ENCODE measurements around the gene SERPINH1. TPM values are rescaled to one million over a fixed set of nuclear protein-coding genes. Genes with fewer than 3 reads are reported as not detected.

SERPINH1 gene
- total RNA-seq, 1 experiment from 2014 or later, result 89.8 TPM

GRCh38 chr11:75598900-75599299 is 36.8 kb downstream of the SERPINH1 start:
- no peak for DNase-seq (ENCODE audit: low read depth, low spot score)
- ChIA-PET POLR2A (no interaction called here), CTCF (interaction anchor here (0.6 to 1.3 kb wide), 2 partner anchors 15 to 866 kb away, joined by 3 read pairs; no protein-coding TSS in a partner anchor)
- in situ Hi-C loops (cut with HindIII; ENCODE audit: low pct_unique_long_range_greater_than_20kb, low sequenced_read_pairs) (no loop called here), intact Hi-C loops (cut with micrococcal nuclease; ENCODE audit: unreplicated experiment) (no loop called here)
- peaks cover 8% of the 10 kb centered on the region for H3K27me3 ChIP-seq (ENCODE audit: control insufficient read depth, insufficient read depth, low read length)
- BruUV-seq (replicated peaks), result no TSS peak
- no peak for TF ChIP-seq POLR2AphosphoS5 (IDR thresholded peaks at IDR 0.05; ENCODE audit: low read depth, low read length)
- TF ChIP-seq SIN3A (IDR thresholded peaks at IDR 0.05; ENCODE audit: borderline replicate concordance, insufficient read depth, low read depth, low read length), result no peak
- TF ChIP-seq TCF7L2 (IDR thresholded peaks at IDR 0.05; ENCODE audit: low read depth, low read length), result no peak
- TF ChIP-seq REST (IDR thresholded peaks at IDR 0.05; ENCODE audit: insufficient read depth in 1 of 2, low read depth in 2 of 2, low read length in 1 of 2), result no peak
- TF ChIP-seq, protein P1, sequence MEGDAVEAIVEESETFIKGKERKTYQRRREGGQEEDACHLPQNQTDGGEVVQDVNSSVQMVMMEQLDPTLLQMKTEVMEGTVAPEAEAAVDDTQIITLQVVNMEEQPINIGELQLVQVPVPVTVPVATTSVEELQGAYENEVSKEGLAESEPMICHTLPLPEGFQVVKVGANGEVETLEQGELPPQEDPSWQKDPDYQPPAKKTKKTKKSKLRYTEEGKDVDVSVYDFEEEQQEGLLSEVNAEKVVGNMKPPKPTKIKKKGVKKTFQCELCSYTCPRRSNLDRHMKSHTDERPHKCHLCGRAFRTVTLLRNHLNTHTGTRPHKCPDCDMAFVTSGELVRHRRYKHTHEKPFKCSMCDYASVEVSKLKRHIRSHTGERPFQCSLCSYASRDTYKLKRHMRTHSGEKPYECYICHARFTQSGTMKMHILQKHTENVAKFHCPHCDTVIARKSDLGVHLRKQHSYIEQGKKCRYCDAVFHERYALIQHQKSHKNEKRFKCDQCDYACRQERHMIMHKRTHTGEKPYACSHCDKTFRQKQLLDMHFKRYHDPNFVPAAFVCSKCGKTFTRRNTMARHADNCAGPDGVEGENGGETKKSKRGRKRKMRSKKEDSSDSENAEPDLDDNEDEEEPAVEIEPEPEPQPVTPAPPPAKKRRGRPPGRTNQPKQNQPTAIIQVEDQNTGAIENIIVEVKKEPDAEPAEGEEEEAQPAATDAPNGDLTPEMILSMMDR (IDR thresholded peaks at IDR 0.05), result no peak
- no peak overlapping the region for H3K4me3 ChIP-seq (ENCODE audit: low read depth in 2 of 2, low read length in 2 of 2)
- no peak for ATAC-seq
- H3K4me1 ChIP-seq (ENCODE audit: control insufficient read depth, insufficient read depth, low read length), result no peaks in the 10 kb centered on the region
- no peak overlapping the region for H3K27ac ChIP-seq (ENCODE audit: low read length)
- no peaks in the 10 kb centered on the region for H3K36me3 ChIP-seq (ENCODE audit: control insufficient read depth, insufficient read depth, low read length)
- H3K9me3 ChIP-seq (ENCODE audit: control insufficient read depth, insufficient read depth, low read depth, low read length), result no peaks in the 10 kb centered on the region

DNA sequence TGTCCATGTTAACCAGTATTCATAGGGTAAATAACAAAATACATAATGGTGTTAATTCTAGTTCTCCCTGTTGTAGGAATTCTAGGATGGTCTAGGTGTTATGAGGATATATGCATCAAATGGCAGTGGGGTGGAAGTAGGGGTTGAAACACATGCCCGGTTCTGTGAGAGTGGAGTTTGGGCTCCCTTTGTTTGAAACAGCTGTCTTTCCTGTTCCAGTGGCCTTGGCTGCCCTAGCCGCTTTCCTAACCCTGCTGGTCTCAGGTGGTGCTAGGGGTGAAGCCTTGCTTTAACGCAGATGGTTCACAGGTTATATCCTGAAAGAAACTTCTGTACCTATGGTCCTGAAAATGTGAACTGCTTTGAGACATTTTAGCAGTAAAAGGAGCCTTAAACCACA is 38.3 kb downstream of the SERPINH1 start:
- BruUV-seq (replicated peaks), result no TSS peak
- ChIA-PET CTCF (interaction anchor here (1.3 kb wide), 1 partner anchor 17 kb away, joined by 3 read pairs; no protein-coding TSS in a partner anchor), POLR2A (no interaction called here)
- in situ Hi-C loops (cut with HindIII; ENCODE audit: low pct_unique_long_range_greater_than_20kb, low sequenced_read_pairs) (no loop called here), intact Hi-C loops (cut with micrococcal nuclease; ENCODE audit: unreplicated experiment) (no loop called here)
- ATAC-seq (no peak), DNase-seq (ENCODE audit: low read depth, low spot score) (no peak)
- Histone ChIP-seq H3K27ac (ENCODE audit: low read length) (no peak overlapping the region), H3K9me3 (ENCODE audit: control insufficient read depth, insufficient read depth, low read depth, low read length) (no peaks in the 10 kb centered on the region), H3K4me3 (ENCODE audit: low read depth in 2 of 2, low read length in 2 of 2) (no peak overlapping the region), H3K36me3 (ENCODE audit: control insufficient read depth, insufficient read depth, low read length) (no peaks in the 10 kb centered on the region), H3K4me1 (ENCODE audit: control insufficient read depth, insufficient read depth, low read length) (no peaks in the 10 kb centered on the region), H3K27me3 (ENCODE audit: control insufficient read depth, insufficient read depth, low read length) (peaks cover 9% of the 10 kb centered on the region)
- TF ChIP-seq REST (IDR thresholded peaks at IDR 0.05; ENCODE audit: insufficient read depth in 1 of 2, low read depth in 2 of 2, low read length in 1 of 2), result no peak
- TF ChIP-seq, protein P1 (IDR thresholded peaks at IDR 0.05), result no peak
- no peak for TF ChIP-seq SIN3A (IDR thresholded peaks at IDR 0.05; ENCODE audit: borderline replicate concordance, insufficient read depth, low read depth, low read length)
- no peak for TF ChIP-seq POLR2AphosphoS5 (IDR thresholded peaks at IDR 0.05; ENCODE audit: low read depth, low read length)
- no peak for TF ChIP-seq TCF7L2 (IDR thresholded peaks at IDR 0.05; ENCODE audit: low read depth, low read length)
